Measurements from ENCODE around the gene SPHK2.
A peak's percentile ranks its signal among the peaks of the same experiment; 100 is the strongest.
"Not testable (repeated sequence)": the region's sequence is repeated elsewhere in the genome, so short reads cannot be mapped to it uniquely, and the experiment has no call there.

The SPHK2 gene

GRCh38 chr19:48618916-48619691, at the start of gene SPHK2, which contains the start of gene RPL18:
Gene SPHK2 (plus strand): TSS chr19:48619506. CDS start chr19:48620515, 1,009 bp downstream.
Gene RPL18 (minus strand): TSS chr19:48619178. CDS start chr19:48619143, 35 bp downstream.
- peak; percentile 93 for DNase-seq (ENCODE audit: low read depth in 2 of 2)

- DNase-seq (ENCODE audit: low read depth in 2 of 2): no peak
Measured at GRCh38 chr19:48569814-48570213, 49.5 kb upstream of the SPHK2 start.

- DNase-seq (ENCODE audit: low read depth in 2 of 2): no peak
Measured at GRCh38 chr19:48571378-48572162, 47.7 kb upstream of the SPHK2 start.

- no peak for DNase-seq (ENCODE audit: low read depth in 2 of 2)
Measured at GRCh38 chr19:48573163-48573505, 46.2 kb upstream of the SPHK2 start.

DNA sequence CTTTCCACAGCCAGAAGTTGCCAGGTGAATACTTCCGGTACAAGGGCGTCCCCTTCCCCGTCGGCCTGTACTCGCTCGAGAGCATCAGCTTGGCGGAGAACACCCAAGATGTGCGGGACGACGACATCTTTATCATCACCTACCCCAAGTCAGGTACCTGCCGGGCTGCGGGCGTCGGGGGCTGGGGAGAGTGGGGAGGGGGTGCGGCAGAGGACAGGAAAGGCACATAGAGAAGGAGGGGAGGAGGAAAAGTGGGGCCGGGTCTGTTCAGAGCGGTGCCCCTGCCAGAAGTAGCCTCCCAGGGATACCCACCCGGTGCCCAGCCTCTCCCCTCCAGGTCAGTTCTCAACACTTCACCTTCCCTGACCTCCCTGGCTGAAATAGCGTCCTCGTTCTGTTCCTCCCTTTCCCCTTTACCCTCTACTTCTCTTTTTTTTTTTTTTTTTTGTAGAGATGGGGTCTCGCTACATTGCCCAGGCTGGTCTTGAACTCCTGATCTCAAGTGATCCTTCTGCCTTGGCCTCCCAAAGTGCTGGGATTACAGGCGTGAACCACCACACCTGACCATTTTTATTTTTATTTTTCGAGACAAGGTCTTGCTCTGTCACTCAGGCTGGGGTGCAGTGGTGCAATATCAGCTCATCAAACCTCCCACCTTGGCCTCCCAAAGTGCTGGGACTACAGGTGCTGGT, 43.2 kb upstream of the SPHK2 start:
- no peak for DNase-seq (ENCODE audit: low read depth in 2 of 2)

GRCh38 chr19:48577908-48578307, 41.4 kb upstream of the SPHK2 start:
- DNase-seq (ENCODE audit: low read depth in 2 of 2): not testable (repeated sequence)

DNA sequence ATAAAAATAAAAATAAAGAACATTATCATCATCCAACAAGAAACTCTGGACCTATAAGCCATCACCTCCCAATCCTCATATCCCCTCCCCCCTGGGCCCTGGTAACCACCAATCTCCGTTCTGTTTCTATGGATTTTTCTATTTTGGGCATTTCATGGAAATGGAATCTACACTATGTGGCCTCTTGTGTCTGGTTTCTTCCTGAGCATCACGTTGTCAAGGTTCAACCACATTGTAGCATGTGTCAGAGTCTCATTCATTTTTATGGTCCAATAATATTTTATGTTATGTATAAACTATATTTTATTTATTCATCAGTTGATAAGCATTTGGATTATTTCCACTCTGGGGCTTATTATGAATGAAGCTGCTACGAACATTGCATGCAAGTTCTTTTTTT, 40.4 kb upstream of the SPHK2 start:
- no peak for DNase-seq (ENCODE audit: low read depth in 2 of 2)

DNA sequence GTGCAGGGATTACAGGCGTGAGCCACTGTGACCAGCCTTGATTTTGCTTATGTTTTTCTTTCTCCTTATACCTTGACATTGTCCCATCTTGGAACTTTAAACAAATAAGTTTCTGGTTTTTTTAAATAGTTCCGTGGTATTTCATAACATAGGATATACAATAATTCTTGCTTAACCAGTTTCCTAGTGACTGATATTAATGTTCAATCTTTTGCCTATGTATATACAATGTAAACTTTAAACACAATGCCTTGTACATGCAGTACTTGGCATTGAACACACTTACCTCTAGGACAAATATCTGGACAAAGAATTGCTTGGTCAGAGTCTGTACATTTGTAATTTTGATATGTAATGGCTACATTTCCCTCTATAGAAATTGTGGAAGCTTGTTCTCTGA, 37.1 kb upstream of the SPHK2 start:
- no peak for DNase-seq (ENCODE audit: low read depth in 2 of 2)

DNA sequence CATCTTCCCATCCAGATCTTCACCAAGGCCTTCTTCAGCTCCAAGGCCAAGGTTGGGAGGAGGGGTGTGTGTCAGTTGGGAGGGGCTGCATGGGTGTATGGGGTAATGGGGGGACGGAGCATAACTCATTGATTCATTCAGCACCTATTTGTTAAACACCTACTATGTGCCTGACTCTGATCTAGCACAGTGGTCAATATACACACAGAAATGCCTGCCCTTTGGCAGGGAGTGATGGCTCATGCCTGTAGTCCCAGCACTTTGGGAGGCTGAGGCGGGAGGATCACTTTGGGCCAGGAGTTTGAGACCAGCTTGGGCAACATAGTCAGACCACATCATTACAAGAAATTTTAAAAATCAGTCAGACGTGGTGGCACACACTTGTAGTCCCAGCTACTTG, 31.9 kb upstream of the SPHK2 start:
- DNase-seq (ENCODE audit: low read depth in 2 of 2): no peak

GRCh38 chr19:48588670-48589401, 30.5 kb upstream of the SPHK2 start:
- DNase-seq (ENCODE audit: low read depth in 2 of 2): peak; percentile 67 to 84

- DNase-seq (ENCODE audit: low read depth in 2 of 2): no peak
Measured at GRCh38 chr19:48591021-48591420, 28.3 kb upstream of the SPHK2 start.

- no peak for DNase-seq (ENCODE audit: low read depth in 2 of 2)
Measured at GRCh38 chr19:48595171-48595570, 24.1 kb upstream of the SPHK2 start.

DNA sequence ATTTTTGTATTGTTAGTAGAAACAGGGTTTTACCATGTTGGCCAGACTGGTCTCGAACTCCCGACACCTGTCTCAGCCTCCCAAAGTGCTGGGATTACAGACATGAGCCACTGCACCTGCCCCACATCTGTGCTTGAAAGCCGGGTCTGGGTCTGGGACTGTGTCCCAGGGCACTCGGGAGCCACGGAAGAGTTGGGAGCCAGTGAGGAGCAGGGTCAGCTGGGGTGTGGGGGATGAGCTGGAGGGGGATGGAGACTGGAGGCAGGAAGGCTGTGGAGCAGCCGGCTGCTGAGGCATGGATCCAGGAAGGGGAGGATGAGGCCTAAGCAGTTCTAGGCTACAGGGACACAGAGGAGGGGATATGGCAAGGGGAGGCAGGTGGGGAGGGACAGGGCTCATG, 23.5 kb upstream of the SPHK2 start:
- no peak for DNase-seq (ENCODE audit: low read depth in 2 of 2)

- DNase-seq (ENCODE audit: low read depth in 2 of 2): no peak
Measured at GRCh38 chr19:48596237-48596636, 23.1 kb upstream of the SPHK2 start.

DNA sequence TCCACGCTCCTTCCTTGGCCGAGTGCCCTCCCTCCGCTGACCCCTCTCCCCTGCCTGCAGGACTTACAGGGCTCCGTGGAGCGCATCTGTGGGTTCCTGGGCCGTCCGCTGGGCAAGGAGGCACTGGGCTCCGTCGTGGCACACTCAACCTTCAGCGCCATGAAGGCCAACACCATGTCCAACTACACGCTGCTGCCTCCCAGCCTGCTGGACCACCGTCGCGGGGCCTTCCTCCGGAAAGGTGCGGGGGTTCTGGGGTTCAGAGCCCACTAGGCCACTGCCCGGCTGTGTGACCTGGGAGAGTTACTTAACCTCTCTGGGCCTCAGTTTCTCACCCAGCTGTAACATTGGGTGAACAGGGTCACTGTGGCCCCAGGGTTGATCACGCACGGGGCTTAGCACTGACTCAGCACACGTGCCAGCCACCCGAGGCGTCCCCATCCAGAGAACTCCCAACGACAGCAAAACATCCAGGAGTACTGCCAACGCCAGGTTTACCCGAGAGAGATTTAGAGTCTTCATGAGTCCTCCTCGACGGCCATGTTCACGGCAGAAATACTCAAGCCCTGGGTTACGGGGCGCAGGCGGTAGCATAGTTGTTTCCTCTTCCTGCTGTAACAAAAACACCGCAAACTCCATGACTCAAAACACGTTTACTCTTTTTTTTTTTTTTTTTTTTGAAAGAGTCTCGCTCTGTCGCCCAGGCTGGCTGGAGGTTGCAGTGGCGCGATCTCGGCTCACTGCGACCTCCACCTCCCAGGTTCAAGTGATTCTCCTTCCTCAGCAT, 22.4 kb upstream of the SPHK2 start:
- no peak for DNase-seq (ENCODE audit: low read depth in 2 of 2)

- DNase-seq (ENCODE audit: low read depth in 2 of 2): no peak
Measured at GRCh38 chr19:48598996-48599700, 20.2 kb upstream of the SPHK2 start.

DNA sequence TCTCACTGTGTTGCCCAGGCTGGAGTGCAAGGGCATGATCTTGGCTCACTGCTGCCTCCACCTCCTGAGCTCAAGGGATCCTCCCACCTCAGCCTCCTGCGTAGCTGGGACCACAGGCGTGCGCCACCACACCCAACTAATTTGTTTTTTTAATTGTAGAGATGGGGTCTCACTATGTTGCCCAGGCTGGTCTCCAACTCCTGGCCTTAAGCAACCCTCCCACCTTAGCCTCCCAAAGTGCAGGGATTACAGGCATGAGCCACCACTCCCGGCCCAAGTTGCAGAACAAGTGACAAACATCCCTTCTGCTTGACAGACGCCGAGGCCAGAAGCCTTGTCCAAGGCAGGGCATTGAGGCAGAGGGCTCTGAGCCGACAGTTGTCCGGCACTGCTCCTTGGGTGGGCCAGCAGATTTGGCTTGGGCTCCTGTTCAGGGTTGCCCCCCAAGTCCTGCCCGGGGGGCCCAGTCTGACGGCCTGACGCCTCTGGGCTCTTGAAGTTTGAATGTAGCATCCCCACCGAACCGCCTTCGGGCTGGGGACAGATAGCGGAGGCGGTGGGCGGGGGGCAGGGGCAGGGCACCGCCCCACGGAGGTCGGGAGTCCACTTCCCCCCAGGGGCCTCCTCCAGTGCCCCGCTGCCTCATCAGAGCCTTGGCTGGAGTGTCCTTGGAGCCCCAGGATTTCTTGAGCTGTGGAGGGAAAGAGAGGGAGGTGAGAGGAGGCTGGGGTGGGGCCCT, 18.5 kb upstream of the SPHK2 start:
- DNase-seq (ENCODE audit: low read depth in 2 of 2): no peak

DNA sequence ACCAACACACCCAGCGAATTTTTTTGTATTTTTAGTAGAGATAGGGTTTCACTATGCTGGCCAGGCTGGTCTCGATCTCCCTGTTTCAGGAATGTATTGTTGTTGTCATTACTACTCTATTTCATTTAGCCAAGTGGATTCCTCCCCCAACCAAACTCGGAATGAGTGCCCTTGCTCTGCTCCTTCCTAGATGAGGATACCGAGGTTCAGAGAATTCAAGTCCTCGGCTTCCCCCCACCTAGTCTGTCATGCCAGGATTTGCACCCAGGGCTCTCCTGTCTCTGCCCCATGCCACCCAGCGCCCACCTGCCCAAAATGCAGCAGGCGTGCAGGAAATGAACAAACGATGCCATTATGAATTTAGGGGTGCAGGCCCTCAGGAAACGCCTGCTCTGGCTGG, 16.3 kb upstream of the SPHK2 start:
- no peak for DNase-seq (ENCODE audit: low read depth in 2 of 2)

- DNase-seq (ENCODE audit: low read depth in 2 of 2): no peak
Measured at GRCh38 chr19:48603449-48603848, 15.9 kb upstream of the SPHK2 start.

GRCh38 chr19:48603850-48604249, 15.5 kb upstream of the SPHK2 start:
- DNase-seq (ENCODE audit: low read depth in 2 of 2): no peak

Data from stimulated activated CD4-positive, alpha-beta T cell treated with anti-CD3 and anti-CD28 coated beads, Interleukin-15, amount 100 ng/mL, for 48 hours (primary cell).